GM21526 (cell line): ENCODE data around the gene PTBP1.

Experiments
- ATAC-seq: cut with Tn5 transposase; IDR thresholded peaks from one replicate; pipeline ENCODE4 v1.9.1; 2021; ENCODE audit warnings: moderate library complexity; ENCODE audit not compliant: unreplicated experiment, low FRiP score

Gene PTBP1

DNA sequence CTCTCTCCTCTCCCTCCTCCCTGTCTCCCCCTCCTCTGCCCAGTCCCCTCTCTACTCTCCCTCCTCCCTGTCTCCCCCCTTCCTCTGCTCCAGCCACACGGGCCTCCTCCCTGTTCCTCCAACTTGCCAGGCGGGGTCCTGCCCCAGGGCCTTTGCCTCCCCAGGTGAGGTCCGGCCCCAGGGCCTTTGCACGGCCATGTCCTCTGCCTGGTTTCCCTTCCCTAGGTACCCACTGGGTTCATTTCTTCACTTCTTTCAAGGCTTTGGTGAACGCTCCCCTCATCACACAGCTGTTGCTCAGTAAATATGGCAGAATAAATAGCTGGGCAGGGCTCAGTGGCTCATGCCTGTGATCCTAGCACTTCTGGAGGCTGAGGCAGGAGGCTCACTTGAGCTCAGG is 25.2 kb upstream of the PTBP1 start:
- ATAC-seq: no peak

DNA sequence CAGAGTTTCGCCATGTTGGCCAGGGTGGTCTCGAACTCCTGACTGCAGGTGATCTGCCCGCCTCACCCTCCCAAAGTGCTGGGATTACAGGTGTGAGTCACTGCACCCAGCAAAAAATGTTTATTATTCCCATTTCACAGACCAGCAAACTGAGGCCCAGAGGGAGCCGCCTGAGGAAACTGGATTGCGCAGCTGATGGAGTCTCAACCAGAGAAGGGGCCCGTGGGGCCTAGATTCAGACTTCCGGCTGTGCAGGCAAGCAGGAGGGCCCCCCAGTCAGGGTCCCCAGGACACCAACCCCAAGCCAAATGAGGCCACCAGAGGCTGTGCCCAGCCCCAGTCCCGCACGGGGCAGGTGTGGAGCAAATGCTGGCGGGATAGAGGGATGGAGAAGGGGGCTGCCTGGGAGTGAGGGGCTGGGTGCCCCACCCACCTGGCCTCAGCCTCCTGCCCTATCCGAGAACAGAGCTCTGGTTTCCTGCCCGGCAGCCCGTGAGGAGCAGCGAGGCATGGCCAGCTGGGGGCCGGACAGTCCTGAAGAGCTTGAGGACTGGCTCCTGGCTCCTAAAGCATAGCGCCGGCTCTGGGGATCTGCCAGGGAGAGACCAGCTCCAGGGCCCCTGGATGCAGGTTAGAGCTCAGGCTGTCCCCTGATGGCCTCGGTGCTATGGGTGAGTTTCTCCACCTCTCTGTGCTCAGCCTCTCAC is 24.4 kb upstream of the PTBP1 start:
- no peak for ATAC-seq

DNA sequence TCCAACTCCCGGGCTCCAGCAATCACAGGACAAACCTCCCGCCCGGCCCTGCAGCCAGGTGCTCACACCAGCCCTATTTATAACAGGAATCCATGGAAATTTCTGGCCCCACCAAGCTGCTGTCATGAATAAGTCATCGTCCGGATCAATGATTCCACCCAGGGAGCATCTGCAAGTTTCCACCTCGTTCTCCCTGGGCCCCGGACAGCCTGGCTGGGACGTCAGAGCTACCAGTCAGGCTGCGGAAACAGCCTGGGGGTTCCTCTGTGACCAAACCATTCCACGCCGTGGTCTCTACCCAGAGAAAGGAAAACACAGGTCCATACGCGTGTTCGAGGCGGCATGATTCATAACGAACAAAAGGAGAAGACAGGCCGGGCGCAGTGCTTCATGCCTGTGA is 20.7 kb upstream of the PTBP1 start:
- no peak for ATAC-seq

DNA sequence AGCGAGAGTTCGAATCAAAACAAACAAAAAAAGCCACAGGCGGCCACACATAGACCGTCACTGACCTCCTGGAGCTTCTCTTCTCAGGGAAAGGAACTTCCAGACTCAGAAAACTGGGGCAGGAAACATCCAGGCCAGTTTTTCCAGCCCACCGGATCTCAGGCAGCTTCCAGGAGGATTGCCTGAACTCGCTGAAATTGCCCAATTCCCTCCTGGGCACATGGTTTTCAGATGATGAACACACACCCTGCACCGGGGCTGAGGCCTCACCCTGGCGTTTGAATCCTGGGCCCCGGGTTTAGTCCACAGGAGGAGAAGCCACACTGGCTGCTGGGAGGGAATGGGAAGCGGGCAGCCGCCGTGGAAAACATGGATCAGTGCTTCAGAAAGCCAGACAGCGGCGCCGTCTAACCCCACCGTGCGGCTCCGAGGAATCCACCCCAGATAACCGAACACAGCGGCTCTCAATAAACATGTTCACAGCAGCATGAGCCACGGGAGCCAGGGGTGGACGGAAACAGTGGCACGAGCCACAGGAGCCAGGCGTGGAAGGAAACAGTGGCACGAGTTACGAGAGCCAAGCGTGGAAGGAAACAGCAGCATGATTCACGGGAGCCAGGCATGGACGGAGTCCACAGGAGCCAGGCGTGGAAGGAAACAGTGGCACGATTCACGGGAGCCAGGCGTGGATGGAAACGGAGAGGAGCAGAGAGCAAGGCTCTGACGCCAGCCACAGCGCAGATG is 18.2 kb upstream of the PTBP1 start:
- ATAC-seq: no peak

DNA sequence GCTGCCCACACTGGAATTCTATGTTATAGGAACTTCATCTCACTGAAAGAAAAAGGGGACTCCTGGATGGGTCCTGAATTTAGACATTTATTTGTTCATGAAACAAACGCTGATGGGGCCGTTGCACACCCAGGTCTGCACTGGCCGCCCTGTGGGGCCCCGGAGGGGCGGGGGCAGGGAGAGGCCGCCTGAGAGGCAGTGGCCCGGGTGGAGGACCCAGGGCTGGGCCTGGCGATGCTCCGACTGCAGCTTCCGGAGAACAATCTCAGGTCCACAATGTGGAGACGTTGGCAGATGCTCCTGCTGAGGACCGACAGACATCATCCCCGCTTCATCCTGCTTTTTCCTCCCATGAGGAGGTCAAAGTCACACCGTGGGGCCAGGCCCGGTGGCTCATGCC is 16.3 kb upstream of the PTBP1 start:
- ATAC-seq: no peak

DNA sequence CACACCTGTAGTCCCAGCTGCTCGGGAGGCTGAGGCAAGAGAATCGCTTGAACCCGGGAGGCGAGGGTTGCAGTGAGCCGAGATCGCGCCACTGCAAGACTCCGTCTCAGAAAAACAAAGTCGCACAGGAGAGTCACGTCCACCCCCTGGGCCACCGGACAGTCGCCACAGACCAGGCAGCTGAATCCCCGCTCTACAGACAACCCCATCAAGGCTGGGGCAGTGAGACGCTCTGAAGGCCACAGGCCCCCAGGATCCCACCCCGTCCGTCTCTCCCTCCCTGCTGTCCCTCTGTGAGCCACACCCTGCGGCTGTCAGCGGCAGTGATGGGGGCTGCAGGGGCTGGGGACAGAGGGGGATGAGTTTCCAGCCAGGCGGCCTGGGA is 15.5 kb upstream of the PTBP1 start:
- no peak for ATAC-seq

DNA sequence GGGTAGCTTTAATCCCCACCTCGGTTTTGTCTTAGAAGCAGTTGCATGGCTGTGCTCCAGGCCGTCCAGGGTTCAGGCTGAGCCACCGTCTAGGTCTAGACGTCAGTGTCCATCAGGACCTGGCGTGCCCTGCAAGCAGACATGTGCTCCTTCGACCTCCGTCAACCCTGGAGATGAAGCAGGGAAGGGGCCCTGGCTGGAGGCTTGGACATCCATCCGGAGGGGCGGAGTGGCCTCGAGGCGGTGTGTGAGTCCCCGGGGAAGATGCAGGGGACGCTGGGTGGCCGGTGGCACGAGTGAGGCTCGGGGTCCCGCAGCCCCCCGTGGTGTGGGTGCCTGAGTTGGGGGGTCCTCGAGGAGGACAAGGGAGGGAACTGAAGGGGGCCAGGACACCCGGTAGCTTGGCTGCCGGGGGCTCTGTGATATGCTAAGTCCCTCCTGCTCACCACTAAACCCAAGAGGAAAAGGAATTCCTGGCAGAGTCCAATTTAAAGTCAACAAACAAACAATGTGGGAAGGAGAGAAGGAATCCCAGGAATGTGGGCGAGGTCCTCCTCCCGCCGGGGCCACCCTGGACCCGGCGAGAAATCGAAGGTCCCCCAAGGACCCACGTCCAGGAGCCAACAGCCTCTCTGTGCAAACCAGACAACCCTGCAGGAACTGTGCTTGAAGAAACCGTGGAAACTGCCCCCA is 14.9 kb upstream of the PTBP1 start:
- ATAC-seq: no peak

DNA sequence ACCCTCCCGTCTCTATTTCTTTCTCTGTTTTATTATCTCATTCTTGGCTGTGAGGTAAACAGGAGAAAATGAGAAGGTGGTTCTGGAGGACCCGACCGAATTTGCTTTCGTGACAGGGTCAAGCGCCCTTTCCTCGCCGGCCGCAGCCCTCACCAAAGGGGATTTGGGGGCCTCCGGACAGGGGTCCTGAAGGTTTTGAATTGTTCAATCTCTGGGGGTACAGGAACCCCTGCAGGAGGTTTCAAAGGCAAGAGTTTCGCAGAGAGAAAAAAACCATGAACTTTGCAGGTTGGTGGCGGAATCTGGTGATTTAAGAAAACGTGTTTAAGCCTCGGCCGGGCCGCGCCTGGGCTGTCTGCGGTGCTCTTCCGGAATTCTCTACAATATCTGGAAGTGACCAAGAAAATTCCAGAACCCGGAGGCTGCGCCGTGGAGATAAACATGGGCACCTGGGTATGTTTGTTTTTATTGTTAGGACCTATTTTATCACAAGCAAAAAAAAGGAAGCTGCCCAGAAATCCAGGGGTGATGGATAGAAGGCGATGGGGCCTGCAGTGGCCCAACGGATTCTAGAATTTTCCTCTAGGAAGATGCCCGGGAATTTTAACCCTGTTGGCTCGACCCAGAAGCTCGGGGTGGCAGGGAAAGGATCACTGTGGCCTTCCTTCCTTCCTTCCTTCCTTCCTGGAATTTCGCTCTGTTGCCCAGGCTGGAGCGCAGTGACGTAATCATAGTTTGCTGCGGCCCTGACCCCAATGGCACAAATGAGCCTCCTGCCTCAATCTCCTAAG is 14.2 kb upstream of the PTBP1 start:
- no peak for ATAC-seq

DNA sequence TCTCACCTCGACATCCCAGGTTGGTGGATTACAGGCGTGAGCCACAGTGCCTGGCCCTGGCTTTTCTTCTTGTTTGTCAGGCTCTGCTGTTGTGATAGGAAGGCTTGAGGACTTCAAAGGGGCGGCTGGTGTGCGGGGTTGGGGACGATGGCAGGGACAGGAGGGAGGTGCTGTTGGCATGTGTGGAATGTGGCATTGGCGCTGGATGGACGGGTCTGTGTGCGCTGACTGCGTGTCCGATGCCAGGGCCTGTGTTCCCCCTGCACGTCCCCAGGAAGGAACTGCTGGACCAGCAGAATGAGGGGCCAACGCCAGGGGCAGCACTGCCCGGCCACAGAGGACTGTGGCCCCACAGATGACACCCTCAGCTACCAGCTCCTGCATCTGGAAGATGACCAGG is 12.7 kb upstream of the PTBP1 start:
- no peak for ATAC-seq

DNA sequence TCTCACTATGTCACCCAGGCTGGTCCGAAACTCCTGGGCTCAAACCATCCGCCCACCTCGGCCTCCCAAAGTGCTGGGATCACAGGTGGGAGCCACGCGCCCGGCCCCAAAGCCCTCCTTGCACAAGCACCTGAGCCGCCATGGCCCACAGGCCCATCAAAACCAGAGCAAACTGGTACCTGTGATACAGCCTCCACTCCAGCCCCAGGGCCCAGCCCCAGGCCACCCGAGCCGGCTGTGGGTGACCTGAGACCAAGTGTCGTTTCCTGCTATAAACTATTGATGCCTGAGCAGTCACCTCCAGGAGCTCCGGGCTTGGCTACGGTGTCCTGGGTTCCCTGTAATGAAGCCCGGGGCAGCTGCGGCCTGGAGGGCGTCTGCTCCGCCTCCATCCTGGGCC is 9.7 kb upstream of the PTBP1 start:
- ATAC-seq: no peak

DNA sequence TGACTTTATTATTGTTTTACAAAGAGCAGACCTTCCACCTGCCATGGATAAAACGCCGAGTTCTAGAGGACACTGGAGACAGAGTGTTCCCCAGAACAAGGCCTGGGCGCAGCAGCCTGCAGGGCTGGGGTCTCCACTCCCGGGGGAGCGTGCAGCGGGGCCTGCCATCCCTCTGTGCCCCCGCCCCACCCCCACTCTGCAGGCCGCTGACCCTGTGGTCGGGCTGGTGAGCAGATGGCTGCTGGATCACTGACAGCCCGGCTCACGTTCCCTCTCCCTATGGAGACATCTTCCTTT is 8.6 kb upstream of the PTBP1 start:
- ATAC-seq: no peak

DNA sequence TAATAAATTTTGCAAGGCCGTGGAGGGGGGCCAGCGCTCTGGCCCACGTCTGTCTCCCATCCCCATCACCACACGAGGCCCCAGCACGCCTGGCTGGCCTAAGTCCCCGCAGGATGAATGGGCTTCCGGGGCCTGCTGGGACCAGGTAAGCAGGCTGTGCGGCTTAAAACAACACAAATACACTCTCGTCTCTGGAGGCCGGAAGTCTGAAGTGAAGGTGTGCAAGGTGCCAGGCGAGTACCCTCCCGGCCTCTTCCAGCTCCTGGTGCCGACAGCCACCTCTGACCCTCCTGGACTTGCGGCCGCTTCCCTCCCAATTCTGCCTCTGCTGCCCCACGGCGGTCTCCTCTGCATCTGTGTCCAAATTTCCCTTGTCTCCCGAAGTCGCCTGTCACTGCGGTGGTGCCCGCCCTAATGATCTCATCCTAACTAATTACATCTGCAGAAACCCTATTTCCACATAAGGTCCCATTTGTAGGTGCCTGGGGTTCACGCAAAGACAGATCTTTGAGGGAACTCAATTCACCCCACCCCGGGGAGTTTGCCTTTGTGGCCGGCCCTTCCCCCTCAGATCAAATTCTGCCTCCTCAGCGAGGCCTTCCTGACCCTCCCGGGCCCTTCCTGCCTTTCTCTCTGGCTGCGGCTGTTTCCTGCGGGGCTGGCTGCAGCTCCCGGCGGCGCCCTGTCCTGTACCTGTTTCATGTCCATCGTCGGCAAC is 8.1 kb upstream of the PTBP1 start:
- ATAC-seq: no peak

DNA sequence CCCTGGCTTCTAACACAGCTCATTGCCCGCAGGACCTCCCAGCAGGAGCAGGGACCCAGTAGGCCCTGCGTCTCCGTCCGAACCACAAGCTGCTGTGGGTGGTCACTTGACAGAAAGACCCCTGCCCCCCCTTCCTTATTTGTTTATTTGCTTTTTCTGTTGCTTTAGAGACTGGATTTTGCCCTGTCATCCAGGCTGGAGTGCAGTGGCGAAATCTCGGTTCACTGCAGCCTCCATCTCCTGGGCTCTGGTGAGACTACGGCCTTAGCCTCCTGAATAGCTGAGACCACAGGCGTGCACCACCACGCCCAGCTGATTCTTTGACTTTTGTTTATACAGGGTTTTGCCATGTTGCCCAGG is 7.6 kb upstream of the PTBP1 start:
- ATAC-seq: no peak

DNA sequence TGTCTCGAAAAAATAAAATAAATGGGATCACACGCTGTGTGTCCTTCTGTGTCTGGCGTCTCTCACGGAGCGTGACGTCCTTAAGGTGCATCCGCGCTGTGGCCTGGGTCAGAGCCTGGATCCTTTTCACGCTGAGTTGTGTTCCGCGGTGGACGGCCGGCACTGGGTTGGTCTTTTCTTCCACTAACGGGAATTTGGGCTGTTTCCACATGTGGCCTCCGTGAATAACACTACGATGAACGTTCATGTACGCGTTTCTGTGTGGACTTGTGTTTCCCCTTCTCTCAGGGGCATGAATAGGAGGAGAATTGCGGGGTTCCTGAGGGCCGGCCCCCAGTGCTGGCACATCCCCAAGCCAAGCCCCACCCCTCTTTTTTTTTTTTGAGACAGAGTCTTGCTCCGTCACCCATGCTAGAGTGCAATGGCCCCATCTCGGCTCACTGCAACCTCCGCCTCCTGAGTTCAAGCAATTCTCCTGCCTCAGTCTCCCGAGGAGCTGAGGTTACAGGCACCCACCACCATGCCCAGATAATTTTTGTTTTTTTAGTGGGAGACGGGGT is 6.2 kb upstream of the PTBP1 start:
- no peak for ATAC-seq

DNA sequence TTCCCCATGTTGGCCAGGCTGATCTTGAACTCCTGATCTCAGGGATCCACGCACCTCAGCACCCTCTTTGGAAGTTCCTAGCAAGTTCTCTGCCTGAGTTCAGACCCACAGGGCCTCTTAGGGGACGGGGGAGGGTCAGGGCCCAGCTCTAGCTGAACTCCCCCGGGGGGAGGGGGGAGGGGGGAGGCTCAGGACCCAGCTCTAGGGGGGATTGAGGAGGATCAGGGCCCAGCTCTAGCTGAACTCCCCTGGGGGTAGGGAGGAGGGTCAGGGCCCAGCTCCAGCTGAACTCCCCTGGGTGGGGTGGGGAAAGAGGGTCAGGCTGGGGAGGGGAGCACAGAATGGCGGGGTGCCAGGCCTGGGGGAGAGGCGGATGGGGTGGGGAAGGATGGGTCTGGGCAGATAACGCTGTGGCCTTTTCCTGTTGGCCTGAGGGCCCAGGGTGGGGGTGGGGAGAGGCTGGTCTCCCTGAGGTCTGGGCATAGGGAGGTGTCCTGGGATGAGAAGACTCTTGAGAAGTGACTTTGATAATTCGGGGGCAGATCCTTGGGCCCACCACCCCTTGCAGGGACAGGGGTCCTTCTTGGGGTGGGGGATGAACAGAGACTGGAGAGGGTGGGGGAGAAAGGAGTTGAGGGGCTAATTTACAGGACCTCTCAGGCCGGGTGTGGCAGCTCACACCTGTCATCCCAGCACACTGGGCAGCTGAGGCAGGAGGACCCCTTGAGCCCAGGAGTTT is 5.5 kb upstream of the PTBP1 start:
- no peak for ATAC-seq

DNA sequence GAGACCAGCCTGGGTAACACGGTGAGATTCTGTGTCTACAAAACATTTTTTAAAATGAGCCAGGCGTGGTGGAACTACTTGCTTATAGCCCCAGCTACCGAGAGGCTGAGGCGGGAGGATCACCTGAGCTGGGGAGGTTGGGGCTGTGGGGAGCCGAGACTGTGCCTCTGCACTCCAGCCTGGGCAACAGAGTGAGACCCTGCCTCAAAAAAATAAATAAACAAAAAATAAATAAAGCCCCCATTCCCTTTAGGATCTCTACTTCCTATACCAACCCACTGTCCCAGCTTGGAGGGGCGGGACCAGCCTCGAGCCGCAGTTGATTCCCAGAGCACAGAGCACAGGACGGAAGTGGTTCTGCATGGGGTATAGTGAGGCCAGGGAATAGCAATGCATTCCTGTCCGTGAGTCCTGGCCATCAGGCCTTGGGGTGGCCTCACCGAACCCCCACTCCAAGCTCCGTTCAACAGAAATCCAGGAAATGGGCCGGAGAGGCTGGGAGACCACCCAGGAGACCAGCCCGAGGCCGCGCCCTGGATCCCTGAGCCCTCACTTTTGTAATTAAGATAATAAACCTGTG is 4.9 kb upstream of the PTBP1 start:
- ATAC-seq: no peak

DNA sequence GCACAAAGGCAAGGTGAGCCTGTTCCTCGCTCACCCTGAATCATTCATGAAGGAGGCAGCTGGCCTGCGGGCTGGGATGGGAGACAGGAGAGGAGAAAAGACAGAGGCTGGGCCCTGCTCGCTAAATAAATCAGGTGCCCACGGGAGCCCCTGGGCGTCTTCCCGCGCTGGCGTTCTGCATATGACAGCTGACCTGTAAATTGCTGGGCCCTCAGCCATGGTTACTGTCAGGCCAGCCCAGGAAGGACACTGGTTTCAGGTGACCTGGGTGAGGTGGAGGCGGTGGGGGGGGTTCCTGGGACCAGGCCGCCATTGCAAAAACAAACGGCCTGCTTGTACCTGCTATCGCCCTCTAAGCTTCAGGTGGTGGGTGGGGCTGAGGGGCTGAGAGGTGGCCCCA is 3.4 kb upstream of the PTBP1 start:
- no peak for ATAC-seq

DNA sequence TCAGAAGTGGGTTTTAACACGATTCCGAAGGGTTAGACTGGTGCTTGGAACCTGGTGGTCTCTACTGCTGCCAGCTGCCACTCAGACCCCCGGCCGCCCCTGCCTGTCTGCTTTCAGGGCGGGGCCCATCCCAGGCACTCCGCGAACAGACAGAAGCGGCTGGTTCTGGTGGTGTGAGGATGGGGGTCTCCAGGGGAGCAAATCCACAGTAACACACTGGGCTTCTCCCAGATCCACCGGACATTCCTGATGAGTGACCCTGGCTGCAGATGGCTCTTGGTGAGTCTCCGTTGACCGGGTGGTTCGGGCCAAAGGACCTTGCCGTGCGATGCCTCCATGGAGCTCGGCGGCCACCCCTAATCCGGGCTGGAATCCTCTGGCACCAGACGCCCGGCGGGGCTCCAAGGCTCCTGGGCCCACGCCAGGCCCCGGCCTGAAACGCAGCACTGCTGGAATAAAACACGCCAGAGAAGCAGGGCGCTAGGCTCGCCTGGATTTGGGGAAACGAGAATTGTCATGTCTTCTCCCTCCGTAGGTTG is 2.1 kb upstream of the PTBP1 start:
- no peak for ATAC-seq
